ENCODE measurements around the gene RNF121.

Gene RNF121

DNA sequence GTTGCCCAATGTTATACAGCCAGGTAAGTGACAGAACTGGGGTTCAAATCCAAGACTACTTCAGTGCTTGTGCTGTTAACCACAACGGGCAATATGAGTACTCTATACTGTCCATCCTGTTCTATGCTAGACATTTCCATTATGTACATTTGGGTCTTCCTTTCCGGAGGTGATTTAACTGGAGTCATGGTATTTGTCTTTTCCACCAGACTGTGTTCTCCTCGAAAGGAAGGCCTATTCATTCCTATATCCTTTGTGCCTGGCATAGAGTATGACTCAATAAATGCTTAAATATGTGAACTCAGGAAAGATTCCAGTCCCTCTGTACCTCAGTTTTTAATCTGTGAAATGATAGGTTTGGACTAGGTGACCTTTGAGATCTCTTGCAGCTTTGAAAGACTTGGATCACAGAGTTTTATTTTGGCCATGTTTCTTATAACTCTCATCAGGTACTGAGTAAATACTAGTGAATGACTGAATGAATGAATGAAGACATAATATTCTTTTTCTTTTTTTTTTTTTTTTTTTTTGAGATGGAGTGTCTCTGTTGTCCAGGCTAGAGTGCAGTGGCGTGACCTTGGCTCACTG is 6.6 kb downstream of the RNF121 start:
- no peak for DNase-seq

DNA sequence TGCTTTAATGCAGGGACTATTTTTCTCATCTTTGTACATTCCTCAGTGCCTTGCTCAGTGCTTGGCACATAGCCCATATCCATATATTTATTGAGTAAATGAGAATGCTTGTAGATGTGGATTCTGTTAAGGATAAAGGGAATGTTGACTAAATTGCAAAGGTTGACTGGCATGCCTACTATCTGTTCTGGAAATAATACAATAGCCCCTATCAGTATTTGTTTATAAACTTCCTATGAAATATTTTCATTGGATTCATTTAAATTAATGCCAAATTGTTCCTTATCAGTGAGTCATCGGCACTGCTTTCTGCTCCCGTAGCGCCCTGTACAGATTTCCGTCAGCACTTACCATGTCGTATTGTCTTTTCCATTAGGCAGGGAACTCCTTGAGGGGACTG is 8.0 kb downstream of the RNF121 start:
- no peak for DNase-seq

DNA sequence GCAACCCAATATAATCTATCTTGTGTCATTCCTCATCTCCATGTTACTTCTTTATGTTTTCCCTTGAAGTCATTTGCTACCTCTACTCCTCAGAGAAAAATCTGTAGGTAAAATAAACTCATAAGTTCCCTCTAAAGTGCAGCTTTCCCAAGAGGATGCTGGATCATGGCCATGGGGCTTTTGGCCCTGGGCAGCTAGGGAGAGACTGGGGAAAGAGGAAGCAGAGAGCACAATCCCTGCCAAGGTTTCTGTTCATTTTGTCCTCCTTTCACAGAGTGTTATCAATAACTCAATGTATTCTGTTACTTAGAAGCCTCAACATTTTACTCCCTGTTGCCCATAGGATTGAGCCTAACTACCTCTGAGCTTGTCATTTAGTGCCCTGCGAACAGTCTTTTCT is 9.0 kb downstream of the RNF121 start:
- no peak for DNase-seq

DNA sequence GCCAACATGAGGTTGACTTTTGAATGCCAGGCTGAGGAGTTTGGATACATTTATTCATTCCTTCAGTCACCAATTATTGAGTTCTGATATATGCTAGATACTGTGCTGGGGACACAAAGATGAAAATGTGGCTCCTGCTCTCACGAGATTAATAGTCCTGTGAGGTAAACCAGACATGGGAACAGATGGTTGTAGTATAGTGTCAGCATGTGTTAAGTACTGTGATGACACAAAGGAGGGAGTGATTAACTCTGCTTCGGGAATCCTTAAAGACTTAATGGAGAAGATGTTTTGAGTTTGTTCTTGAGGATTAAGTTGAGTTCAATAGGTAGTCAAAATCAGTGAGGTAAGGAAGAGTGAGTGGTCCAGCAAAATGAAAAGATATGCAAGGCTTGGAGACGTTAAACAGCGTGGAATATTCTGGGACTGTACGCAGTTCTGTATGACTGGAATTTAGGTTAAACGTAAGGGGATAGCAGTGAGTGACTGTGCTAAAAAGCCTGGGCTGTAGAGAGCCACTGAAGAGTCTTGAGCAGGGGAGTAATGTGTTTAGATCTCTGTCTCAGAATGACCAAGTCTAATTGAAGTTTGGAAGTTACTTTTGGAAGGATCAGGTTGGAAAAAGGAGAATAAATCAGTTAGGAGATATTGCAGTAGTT is 11.8 kb downstream of the RNF121 start:
- no peak for DNase-seq

DNA sequence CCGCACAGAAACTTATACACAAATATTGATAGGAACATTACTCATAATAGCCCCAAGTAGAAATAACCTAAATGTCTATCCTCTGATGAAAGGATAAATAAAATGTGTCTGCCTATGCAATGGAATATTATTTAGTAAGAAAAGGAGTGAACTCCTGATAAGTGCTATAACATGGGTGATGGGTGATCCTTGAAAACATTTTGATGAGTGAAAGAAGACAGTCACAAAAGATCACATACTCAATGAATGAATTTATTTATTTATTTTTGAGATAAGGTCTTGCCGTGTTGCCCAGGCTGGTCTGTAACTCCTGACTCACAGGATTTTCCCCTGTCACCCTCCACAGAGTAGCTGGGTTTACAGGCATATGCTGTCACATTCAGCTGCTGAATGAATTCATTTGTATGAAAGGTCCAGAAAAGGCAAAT is 17.3 kb downstream of the RNF121 start:
- DNase-seq: no peak

DNA sequence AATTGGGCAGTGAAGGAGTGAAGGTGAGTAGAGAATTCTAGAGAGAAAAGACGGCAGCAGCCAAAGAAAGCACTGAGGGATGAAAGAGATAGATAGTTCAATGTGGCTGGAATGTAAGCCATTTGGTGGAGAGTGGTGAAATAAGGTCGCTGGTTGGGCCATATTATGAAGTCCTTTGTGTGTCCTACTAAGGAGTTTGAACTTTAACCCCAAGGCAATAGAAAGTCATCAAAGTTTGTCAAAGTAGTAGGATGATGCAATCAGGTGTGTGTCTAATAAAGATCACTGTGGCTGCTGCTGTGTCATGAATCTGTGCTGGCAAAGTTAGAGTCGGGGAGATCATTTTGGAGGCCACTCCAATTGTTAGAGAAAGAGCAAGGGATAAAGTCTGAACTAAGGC is 18.7 kb downstream of the RNF121 start:
- no peak for DNase-seq

DNA sequence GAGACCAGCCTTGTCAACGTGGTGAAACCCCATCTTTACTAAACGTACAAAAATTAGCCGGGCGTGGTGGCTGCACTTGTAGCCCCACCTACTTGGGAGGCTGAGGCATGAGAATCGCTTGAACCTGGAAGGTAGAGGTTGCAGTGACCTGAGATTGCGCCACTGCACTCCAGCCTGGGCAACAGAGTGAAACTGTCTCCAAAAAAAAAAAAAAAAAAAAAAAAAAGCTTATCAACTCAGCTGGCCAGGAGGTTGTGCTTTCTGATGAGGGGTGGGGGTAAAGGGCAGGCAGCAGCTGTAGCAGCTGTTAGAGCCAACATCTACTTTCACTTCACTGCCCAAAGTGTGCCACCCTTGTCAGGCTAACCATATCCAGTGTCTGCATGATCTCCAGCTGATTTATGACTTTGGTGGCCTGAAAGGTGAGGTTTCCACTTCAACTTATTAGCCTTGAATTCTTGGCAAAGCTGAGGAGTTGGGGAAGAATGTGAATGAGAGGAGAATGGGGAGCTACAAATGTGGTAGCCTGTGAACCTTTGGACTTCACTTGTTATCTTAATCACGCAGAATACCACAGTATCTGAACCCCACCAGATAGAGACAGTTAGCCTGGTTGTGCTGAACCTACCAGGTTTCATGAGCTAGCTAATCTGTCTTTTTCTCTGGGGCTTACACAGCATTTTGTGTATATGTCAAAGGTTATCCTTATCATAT is 19.6 kb downstream of the RNF121 start:
- no peak for DNase-seq

DNA sequence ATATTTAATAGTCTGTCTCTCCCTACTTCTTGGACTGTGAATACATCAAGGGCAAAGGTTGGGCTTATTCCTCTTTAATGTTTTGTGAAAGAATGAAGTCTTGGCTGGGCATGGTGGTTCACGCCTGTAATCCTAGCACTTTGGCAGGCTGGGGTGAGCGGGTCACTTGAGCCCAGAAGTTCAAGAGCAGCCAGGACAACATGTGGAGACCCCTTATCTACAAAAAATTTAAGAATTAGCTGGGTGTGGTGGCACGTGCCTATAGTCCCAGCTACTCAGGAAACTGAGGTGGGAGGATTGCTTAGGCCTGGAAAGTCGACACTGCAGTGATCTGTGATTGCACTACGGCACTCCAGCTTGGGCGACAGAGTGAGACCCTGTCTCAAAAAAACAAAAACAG is 20.2 kb downstream of the RNF121 start:
- no peak for DNase-seq

DNA sequence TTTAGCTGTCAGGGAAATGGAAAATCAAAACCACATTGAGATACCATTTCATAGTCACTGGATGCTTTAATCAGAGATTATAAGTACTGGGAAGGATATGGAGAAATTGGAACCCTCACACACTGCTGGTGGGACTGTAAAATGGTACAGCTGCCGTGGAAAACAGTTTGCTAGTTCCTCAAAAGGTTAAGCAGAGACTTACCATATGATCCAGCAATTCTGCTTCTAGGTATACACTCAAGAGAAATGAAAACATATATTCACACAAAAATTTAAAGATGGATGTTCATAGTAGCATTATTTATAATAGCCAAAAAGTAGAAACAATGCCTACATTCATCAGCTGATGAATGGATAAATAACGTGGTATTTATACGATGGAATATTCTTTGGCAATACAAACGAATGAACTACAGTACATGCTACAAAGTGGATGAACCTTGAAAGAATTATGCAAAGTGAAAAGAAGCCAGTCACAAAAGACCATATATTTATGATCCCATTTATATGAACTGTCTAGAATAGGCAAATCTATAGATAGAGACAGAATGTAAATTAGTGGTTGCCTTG is 23.0 kb downstream of the RNF121 start:
- DNase-seq: no peak

DNA sequence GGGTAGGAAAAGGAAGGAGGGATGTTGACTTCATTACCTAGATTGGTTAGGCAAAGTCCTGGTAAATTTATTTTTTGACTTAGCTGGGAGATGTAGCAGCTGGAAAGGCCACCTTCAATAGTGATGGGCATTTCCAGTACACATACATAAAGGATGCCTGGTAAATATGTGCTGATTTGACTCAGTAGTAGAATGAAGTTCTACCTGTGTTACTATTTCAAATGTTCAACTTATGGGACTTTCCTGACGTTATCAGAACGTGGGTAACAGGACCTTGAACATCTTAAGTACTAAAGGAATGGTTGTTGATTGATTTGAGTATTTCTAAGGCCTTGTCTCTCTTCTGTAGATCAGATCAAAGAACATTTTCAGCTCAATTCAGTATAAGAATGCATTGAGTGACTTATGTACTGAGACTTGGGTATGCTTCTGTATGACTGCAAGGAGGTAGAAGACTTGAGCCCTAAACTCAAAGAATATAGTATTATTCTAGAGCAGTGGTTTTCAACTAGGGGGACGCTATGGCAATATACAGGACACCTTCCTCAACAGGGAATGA is 27.1 kb downstream of the RNF121 start:
- DNase-seq: no peak

DNA sequence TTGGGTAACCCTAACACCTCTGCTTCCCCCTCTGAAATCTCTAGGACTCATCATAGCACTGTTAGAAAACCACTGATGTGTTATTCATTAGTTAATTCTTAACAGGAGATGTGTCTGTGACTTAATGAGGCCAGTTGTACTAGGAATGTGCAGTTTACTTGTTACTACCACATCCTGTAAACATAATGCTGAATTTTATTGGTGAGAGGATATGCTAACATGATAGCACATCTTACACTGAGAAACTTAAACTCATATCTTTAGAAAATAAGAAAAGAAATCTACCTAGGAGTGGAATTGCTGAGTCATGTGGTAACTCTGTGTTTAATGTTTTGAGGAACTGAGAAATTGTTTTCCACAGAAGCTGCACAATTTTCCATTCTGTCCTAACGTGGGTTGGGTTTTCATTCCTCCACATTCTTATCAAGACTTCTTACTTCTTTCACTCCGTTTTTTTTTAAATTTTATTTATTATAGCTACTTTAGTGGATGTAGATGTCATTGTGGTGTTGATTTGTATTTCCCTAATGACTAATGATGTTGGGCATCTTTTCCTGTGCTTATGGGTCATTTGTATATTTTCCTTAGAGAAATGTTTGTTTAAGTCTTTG is 33.7 kb downstream of the RNF121 start:
- DNase-seq: no peak

DNA sequence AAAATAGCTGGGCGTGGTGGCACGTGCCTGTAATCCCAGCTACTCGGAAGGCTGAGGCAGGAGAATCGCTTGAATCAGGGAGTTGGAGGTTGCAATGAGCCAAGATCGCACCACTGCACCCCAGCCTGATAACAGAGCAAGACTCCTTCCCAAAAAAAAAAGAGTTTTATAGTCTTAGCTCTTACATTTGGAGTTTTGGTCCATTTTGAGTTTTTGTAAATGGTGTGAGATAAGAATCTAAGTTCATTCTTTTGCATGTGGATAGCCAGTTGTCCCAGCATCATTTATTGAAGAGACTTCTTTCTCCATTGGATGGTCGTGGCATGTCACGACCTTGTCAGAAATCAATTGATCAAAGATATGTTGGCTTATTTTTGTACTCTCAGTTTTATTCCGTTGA is 34.6 kb downstream of the RNF121 start:
- DNase-seq: no peak

DNA sequence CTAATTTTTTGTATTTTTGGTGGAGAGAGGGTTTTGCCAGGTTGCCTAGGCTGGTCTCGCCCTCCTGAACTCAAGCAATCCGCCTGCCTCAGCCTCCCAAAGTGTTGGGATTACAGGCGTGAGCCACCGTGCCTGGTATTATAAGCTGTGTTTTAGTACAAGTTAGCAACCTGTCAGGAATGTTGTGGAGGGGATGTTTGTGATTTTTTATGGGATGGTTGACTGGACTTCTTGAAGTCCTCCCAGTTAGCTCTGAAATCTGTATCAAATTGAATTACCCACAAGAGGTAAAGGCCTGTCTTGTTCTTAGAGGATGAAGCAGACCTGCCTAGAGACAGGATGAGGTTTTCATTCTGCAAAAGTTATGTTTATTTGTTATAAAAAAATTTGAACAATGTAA is 35.8 kb downstream of the RNF121 start:
- no peak for DNase-seq

DNA sequence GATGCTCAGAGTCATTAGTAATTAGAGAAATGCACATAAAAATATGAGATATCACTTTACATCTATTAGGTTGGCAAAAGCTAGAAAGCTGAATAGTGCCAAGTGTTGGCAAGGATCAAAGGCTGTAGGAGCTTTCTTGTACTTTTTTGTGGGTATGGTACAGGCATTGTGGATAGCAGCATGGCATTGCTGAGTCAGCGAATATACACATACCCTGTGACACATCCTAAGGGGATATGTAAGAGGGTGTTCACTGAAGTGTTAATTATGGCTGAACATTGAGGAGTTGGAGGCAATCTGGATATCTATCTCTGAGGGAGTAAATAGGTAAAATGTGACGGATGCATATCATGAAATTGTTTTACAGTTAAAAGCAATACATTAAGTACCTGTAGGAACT is 42.8 kb downstream of the RNF121 start:
- DNase-seq: no peak

DNA sequence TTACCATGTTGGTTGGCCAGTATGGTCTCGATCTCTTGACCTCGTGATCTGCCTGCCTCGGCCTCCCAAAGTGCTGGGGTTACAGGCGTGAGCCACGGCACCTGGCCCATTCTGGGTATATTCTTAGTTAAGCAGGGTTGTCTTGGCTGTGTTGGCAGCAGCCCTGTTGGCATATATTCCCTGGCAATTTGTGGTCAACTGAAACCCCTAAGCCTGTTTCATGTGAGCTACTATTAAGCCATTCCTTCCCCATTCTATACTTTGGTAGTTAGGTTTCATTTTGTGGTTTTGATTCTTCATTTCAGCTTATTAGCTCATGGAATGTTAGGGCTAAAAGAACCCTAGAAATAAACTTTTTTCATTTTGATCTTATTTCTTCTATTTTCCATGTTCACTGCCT is 47.7 kb downstream of the RNF121 start:
- DNase-seq: no peak

DNA sequence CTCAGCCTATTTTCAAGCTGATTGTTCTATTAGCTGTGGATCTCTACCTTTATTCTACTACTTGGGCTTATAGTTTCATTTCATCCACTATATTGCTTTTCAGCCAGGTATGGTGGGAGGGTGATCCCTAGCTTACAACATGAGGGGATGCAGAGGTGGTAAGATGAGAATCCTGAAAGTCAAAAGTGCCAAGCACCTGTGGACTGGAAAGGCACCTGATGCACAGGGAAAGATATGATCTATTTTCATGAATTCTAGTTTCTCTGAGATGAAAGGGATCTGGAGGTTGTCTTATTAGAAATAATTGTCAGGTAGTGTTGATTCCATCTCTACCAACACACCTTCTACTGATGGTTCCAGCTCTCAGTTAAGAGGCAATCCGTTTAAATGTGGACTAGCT is 48.2 kb downstream of the RNF121 start:
- no peak for DNase-seq

DNA sequence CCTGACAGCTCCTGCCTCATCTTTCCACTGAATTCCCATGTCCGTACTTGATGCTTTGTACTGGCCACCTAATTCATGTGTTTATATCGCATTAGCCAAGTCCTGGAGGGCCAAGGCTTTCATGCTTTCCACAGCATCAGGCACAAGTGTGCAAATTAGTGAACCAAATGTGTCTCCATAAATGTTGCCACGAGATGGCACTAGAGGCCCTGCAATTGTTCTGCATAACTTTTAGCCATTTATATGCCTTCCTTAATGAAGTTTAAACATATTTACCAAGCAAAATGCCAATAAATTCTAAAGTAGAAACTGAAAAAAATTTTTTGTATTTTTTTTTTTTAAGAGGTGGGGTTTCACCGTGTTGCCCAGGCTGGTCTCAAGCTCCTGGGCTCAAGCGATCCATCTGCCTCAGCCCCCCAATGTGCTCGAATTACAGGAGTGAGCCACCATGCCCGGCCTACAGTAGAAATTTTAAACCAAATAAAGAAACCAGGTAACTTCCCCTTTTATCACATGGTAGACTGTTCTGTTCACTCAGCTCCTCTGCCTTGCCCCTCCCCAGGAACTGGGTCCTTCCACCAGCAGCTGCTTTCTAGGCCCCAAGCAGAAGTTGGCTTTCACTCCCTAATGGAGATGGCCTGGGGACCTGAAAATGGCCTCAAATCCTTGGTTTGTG is 49.0 kb downstream of the RNF121 start:
- DNase-seq: peak; percentile 32 to 67

DNA sequence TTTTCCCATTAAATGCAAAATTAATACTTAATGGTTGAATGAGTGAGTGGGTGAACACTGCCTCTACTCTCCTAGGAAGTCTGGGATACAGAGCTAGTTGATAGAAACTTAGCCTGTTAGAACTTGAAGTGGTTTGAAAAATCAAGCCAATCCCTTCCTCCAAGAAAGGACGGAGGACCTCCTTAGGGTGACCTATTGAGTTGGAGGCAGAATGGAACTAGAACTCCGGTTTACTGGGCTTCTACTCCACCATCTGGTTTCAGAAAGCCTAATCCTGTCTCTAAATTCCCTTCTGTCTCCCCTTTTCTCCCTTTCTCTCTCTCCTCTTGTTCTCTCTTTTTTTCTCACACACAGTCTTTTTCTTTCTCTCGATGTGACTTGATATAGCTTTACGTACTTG is 50.2 kb downstream of the RNF121 start:
- DNase-seq: no peak

DNA sequence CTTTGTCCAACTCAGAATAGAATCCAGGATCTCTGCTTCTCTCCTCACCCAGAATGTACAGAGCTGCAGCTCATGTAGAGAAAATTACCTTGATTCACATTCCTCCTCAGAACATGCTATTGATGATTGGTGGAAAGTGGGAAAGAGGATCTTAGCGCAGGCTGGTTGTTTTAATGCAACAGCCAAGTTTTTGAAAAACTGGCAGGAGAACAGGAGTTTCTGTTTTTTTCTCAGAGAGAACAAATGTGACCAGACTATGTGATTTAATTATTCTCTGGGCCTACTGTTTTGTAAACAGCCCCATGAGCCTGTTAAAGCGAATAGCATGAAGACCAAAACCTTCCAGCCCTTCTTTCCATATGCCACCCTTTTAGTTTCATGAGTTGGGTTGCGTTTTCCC is 50.8 kb downstream of the RNF121 start:
- DNase-seq: peak in 1 of 2 donors; percentile 58

DNA sequence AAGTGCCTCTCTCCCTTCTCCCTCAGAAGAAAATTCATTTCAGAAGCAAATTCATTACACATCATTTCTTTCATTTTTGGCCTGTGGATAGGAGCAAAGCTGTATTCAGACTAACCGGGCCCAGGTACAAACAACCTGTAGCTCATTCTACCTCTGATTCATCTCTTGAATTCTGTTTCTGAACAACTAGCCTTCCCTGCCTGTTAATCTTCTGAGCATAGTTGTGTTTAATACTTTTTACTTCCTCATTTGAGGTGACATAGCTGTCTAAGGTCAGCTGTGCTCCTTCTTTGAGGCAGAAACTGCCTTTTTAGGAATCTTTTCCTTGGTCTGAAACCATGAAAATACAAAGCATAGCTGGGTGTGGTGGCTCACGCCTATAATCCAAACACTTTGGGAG is 57.3 kb downstream of the RNF121 start:
- DNase-seq: no peak

DNA sequence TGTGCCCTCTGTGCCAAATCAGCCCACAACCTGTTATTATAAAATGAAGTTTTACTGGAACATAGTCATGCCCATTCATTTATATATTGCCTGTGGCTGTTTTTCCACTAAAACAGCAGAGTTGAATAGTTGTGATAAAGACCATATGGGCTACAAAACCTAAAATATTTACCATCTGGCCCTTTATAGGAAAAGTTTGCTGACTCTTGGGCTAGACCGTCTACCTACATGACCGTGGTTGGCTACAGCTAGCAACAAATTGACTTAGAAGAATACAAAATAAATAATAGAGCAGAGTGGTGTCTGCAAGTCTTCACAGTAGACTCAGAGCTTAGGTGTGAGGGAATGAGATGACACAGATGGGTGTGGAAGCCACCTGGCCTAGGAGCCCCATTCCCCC is 58.7 kb downstream of the RNF121 start:
- DNase-seq: no peak

DNA sequence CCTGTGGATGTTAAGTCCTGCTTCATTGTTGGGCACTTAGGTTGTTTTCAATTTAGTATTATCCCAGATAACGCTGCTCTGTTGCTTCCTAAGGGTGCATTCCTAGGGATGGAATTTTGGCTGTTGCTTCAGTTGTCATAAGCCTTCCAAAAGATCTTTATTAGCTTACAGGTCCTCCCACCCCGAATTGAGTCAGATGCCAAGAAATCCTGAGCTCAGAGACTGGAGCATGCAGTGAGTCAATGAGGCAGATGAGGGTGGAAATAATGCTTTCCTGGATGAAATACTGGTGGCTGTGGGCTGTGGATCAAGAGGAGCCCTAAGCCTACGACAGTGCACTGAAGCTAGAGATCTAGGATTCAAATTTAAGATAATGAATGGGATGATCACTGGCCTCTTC is 59.2 kb downstream of the RNF121 start:
- no peak for DNase-seq

DNA sequence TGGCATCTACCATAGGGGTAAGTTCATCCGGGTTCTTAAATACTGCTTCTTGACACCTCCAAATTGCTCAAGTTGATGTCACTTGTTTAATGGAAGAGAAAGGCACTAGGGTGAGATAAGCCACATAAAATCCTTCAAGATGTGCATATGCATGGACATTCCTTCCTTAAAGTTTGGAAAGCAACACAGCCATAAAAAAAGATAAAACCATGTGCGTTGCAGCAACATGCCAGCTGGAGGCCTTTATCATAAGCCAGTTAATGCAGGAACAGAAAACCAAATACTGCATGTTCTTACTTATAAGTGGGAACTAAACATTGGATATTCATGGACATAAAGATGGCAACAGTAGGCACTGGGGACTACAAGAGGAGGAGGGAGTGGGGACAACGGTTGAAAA is 61.9 kb downstream of the RNF121 start:
- DNase-seq: no peak
